ENCODE data around the gene SPINT3. TPM values are rescaled to one million over a fixed set of nuclear protein-coding genes. Genes with fewer than 3 reads are reported as not detected.

The SPINT3 gene
- total RNA-seq, 2 experiments from 2014 or later = not detected

DNA sequence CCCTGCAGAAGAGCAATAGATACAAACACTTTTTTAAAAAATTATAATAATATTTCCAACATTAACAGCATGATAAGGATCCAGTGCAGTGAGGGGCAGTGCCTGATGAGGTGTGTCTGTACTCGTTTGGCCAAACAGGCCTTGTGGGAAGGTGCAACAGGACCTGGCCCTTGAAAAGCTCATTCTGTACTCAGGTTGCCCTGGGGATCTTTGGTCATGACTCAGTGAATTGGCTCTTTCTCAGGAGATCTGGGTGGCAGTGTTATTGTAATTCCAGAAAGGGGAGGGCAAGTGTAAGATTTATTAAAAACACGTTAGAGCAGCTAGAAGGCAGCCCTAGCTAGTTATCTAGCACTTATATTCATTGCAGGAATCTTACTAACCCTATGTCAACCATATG, 2.9 kb upstream of the SPINT3 start:
- no peak overlapping the region for H3K4me3 Mint-ChIP-seq
- H3K27me3 Mint-ChIP-seq = peaks cover 29% of the 10 kb centered on the region
- H3K27ac Mint-ChIP-seq = no peak overlapping the region
- no peaks in the 10 kb centered on the region for H3K36me3 Mint-ChIP-seq
- CTCF ChIA-PET = no interaction called here
- DNase-seq (no peak), ATAC-seq (no peak)
- H3K9me3 Mint-ChIP-seq (ENCODE audit: low read depth) = no peaks in the 10 kb centered on the region
- H3K4me1 Mint-ChIP-seq = no peaks in the 10 kb centered on the region

GRCh38 chr20:45510242-45510862, 5.1 kb downstream of the SPINT3 start:
- H3K4me1 Mint-ChIP-seq = peaks cover 7% of the 10 kb centered on the region
- ATAC-seq (no peak), DNase-seq (no peak)
- H3K36me3 Mint-ChIP-seq = no peaks in the 10 kb centered on the region
- no peak overlapping the region for H3K4me3 Mint-ChIP-seq
- CTCF ChIA-PET = no interaction called here
- H3K27me3 Mint-ChIP-seq = peaks cover 41% of the 10 kb centered on the region
- H3K9me3 Mint-ChIP-seq (ENCODE audit: low read depth) = no peaks in the 10 kb centered on the region
- H3K27ac Mint-ChIP-seq = no peak overlapping the region

GRCh38 chr20:45509091-45509490, 6.3 kb downstream of the SPINT3 start:
- no peaks in the 10 kb centered on the region for H3K9me3 Mint-ChIP-seq (ENCODE audit: low read depth)
- no peak for ATAC-seq
- H3K27me3 Mint-ChIP-seq = peaks cover 42% of the 10 kb centered on the region
- peaks cover 7% of the 10 kb centered on the region for H3K4me1 Mint-ChIP-seq
- no peak for DNase-seq
- H3K27ac Mint-ChIP-seq = no peak overlapping the region
- CTCF ChIA-PET = interaction anchor here (0.6 kb wide), 1 partner anchor 109 kb away, joined by 4 read pairs; no protein-coding TSS in a partner anchor
- H3K36me3 Mint-ChIP-seq = no peaks in the 10 kb centered on the region
- H3K4me3 Mint-ChIP-seq = no peak overlapping the region

GRCh38 chr20:45508068-45508886, 7.1 kb downstream of the SPINT3 start:
- Mint-ChIP-seq H3K9me3 (ENCODE audit: low read depth) (no peaks in the 10 kb centered on the region), H3K4me3 (no peak overlapping the region), H3K4me1 (peaks cover 7% of the 10 kb centered on the region), H3K27me3 (peaks cover 44% of the 10 kb centered on the region), H3K27ac (no peak overlapping the region), H3K36me3 (no peaks in the 10 kb centered on the region)
- DNase-seq (no peak), ATAC-seq (no peak)
- CTCF ChIA-PET = interaction anchor here (0.6 kb wide), 1 partner anchor 110 kb away, joined by 4 read pairs; no protein-coding TSS in a partner anchor

DNA sequence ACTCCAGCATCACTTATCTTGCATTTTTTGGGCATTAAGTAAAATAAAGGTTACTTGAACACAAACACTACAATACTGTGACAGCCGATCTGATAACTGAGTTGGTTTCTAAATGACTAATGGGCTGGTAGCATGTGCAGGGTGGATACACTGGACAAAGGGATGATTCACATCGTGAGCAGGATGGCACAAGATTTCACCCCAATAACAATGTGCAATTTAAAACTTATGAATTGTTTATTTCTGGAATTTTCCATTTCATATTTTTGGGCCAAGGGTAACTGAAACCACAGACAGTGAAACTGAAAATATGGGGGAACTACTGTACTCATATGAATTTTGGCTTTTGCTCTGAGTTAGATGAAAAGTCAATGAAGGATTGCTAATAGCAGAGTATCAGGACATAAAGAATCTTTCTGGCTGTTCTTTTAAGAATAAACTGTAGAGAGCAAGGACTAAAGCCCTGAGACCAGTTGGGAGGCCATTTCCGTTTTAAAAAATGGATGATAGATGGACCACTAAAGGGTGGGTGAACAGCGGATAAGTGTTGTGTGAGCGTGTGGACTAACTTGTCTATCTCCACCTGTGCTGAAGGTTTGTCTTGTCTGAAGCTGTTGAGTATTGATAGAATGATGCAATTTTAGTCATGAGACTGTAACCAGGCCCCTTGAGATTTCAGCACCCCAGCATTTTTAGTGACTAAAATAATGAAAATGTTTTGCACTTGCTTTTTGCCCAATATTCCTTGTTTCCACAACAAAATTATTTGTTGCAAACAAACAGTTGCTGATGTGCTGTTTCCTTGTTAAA, 8.2 kb downstream of the SPINT3 start:
- Mint-ChIP-seq H3K27me3 (peaks cover 45% of the 10 kb centered on the region), H3K27ac (no peak overlapping the region), H3K4me1 (peaks cover 7% of the 10 kb centered on the region), H3K36me3 (no peaks in the 10 kb centered on the region), H3K9me3 (ENCODE audit: low read depth) (no peaks in the 10 kb centered on the region), H3K4me3 (no peak overlapping the region)
- no peak for DNase-seq
- ATAC-seq = peak; percentile 53
- CTCF ChIA-PET = no interaction called here

DNA sequence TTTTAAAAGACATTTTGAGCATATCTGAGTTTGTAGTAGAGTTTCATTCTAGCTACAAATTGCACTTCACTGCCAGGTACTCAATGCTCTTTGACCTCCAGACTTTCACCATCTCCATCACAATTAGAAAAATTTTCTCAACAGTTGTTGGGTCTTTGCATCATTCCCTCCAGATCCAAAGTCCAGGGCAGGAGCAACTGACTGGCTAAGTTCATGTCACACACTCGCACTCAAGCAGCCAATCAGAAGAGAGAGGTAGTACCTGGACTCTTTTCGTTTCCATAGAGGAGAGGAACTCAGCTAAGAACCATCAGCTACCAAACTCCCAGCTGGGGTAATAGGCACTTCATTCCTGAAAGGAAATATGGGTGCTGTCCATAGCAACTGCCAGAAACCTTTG, 9.0 kb downstream of the SPINT3 start:
- ATAC-seq (no peak), DNase-seq (no peak)
- peaks cover 7% of the 10 kb centered on the region for H3K4me1 Mint-ChIP-seq
- CTCF ChIA-PET = no interaction called here
- no peaks in the 10 kb centered on the region for H3K9me3 Mint-ChIP-seq (ENCODE audit: low read depth)
- no peaks in the 10 kb centered on the region for H3K36me3 Mint-ChIP-seq
- H3K4me3 Mint-ChIP-seq = no peak overlapping the region
- no peak overlapping the region for H3K27ac Mint-ChIP-seq
- H3K27me3 Mint-ChIP-seq = peaks cover 51% of the 10 kb centered on the region

- Mint-ChIP-seq H3K4me1 (peaks cover 7% of the 10 kb centered on the region), H3K27me3 (peaks cover 48% of the 10 kb centered on the region), H3K4me3 (no peak overlapping the region), H3K36me3 (no peaks in the 10 kb centered on the region), H3K27ac (no peak overlapping the region), H3K9me3 (ENCODE audit: low read depth) (no peaks in the 10 kb centered on the region)
- ATAC-seq (no peak), DNase-seq (no peak)
- CTCF ChIA-PET = no interaction called here
These were observed 12.0 kb downstream of the SPINT3 start for GRCh38 chr20:45503403-45503802.

DNA sequence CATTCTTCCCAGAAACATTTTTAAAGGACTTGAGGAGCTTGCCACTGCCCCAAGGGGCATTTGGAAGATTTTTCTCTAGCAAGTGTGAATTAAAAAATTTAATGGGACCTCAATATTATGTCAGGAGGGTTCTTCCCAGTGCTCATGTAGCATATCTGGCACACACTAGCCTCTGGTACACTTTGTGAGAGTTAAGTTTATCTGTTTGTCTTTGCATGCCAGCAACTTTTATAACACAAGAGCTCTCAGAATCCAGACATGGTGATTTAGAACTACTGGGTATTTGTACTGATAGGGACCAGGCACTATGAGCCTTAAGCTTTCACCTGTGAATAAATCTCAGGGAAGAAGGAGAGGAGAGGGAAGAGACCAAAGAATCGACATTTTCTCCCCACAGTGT, 12.9 kb downstream of the SPINT3 start:
- Mint-ChIP-seq H3K36me3 (no peaks in the 10 kb centered on the region), H3K27ac (no peak overlapping the region), H3K4me3 (no peak overlapping the region), H3K27me3 (peaks cover 46% of the 10 kb centered on the region), H3K4me1 (peaks cover 7% of the 10 kb centered on the region), H3K9me3 (ENCODE audit: low read depth) (no peaks in the 10 kb centered on the region)
- no peak for DNase-seq
- ATAC-seq = no peak
- CTCF ChIA-PET = interaction anchor here (0.8 to 1.1 kb wide), 2 partner anchors 191 to 212 kb away, joined by 3 read pairs; no protein-coding TSS in a partner anchor

- DNase-seq = no peak
- H3K36me3 Mint-ChIP-seq = no peaks in the 10 kb centered on the region
- H3K27ac Mint-ChIP-seq = no peak overlapping the region
- H3K9me3 Mint-ChIP-seq (ENCODE audit: low read depth) = no peaks in the 10 kb centered on the region
- CTCF ChIA-PET = interaction anchor here (1.1 kb wide), 1 partner anchor 211 kb away, joined by 3 read pairs; no protein-coding TSS in a partner anchor
- H3K27me3 Mint-ChIP-seq = peaks cover 40% of the 10 kb centered on the region
- no peak overlapping the region for H3K4me3 Mint-ChIP-seq
- H3K4me1 Mint-ChIP-seq = no peaks in the 10 kb centered on the region
- ATAC-seq = no peak
These were observed 13.8 kb downstream of the SPINT3 start for GRCh38 chr20:45501600-45501999.

- Mint-ChIP-seq H3K4me1 (no peaks in the 10 kb centered on the region), H3K4me3 (no peak overlapping the region), H3K27me3 (peaks cover 42% of the 10 kb centered on the region), H3K27ac (no peak overlapping the region), H3K36me3 (no peaks in the 10 kb centered on the region), H3K9me3 (ENCODE audit: low read depth) (no peaks in the 10 kb centered on the region)
- ATAC-seq = no peak
- DNase-seq = no peak
- CTCF ChIA-PET = no interaction called here
These were observed 15.4 kb downstream of the SPINT3 start for GRCh38 chr20:45500022-45500421.

- ATAC-seq = no peak
- no peaks in the 10 kb centered on the region for H3K9me3 Mint-ChIP-seq (ENCODE audit: low read depth)
- no peaks in the 10 kb centered on the region for H3K36me3 Mint-ChIP-seq
- H3K27ac Mint-ChIP-seq = no peak overlapping the region
- no peak for DNase-seq
- no peak overlapping the region for H3K4me3 Mint-ChIP-seq
- H3K27me3 Mint-ChIP-seq = peaks cover 40% of the 10 kb centered on the region
- no peaks in the 10 kb centered on the region for H3K4me1 Mint-ChIP-seq
- CTCF ChIA-PET = interaction anchor here (0.7 to 1.6 kb wide), 2 partner anchors 8 to 12 kb away, joined by 3 read pairs; no protein-coding TSS in a partner anchor
These were observed 17.4 kb downstream of the SPINT3 start for GRCh38 chr20:45497971-45498494.

- CTCF ChIA-PET = no interaction called here
- no peak for ATAC-seq
- H3K27ac Mint-ChIP-seq = no peak overlapping the region
These were observed 19.3 kb downstream of the SPINT3 start for GRCh38 chr20:45496166-45496565.

DNA sequence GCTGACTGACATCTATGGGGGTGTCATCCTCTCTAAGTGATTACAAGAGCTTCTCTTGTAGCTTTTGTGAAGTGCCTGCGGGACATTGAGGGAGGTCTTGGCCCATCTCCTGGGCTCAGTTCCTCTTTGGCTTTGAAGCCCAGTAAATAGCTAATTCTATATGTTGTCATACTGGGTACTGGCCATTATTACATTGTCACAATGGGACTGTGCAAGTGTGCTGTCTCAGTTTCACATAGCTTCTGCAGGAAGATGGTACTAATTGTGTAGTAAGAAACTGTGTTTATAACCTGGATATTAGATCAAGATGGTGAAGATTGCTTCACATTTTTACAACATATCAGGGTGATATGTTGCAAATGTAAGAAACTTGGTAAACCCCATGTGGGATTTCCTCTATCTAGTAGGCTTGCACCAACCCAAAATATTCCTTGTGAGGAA, 19.9 kb downstream of the SPINT3 start:
- H3K27me3 Mint-ChIP-seq = peaks cover 27% of the 10 kb centered on the region
- no peaks in the 10 kb centered on the region for H3K4me1 Mint-ChIP-seq
- ATAC-seq = no peak
- DNase-seq = no peak
- CTCF ChIA-PET = no interaction called here
- H3K27ac Mint-ChIP-seq = no peak overlapping the region
- H3K9me3 Mint-ChIP-seq (ENCODE audit: low read depth) = no peaks in the 10 kb centered on the region
- no peaks in the 10 kb centered on the region for H3K36me3 Mint-ChIP-seq
- H3K4me3 Mint-ChIP-seq = no peak overlapping the region

More at GRCh38 chr20:45496166-45496565, 19.3 kb downstream of the SPINT3 start:
- Mint-ChIP-seq H3K27me3 (peaks cover 26% of the 10 kb centered on the region), H3K36me3 (no peaks in the 10 kb centered on the region), H3K4me1 (no peaks in the 10 kb centered on the region), H3K9me3 (ENCODE audit: low read depth) (no peaks in the 10 kb centered on the region), H3K4me3 (no peak overlapping the region)
- DNase-seq = no peak

Measured in activated CD8-positive, alpha-beta memory T cell treated with anti-CD3 and anti-CD28 coated beads, Interleukin-2, amount 10 ng/mL, durations not matched to agents 7 days and 5 days (primary cell).